Endothelial cell of umbilical vein (primary cell): ENCODE data around the gene PKD1L1.

ENCODE experiments used
- CTCF ChIP-seq, 2 donors: IDR thresholded peaks; 1 replicate in 1 of 2; 2 replicates in 1 of 2; pipeline ENCODE4 v1.5.1; 2011; ENCODE audit warnings: low read length in 2 of 2, mild to moderate bottlenecking in 2 of 2, moderate library complexity in 2 of 2, control low read depth in 1 of 2, inconsistent platforms in 1 of 2, low read depth in 1 of 2; ENCODE audit not compliant: insufficient read depth in 1 of 2; ENCODE audit errors: extremely low read depth in 1 of 2
- EZH2 ChIP-seq: IDR thresholded peaks from 2 replicates; pipeline ENCODE4 v1.6.1; 2012; ENCODE audit warnings: borderline replicate concordance, low read depth, mild to moderate bottlenecking, moderate library complexity, low read length, inconsistent platforms; ENCODE audit not compliant: severe bottlenecking
- FOS ChIP-seq: IDR thresholded peaks from 2 replicates; pipeline ENCODE4 v1.6.1; 2011; ENCODE audit warnings: mild to moderate bottlenecking, low read length, moderate library complexity, borderline replicate concordance; ENCODE audit not compliant: insufficient read depth
- JUN ChIP-seq: IDR thresholded peaks from 2 replicates; pipeline ENCODE4 v1.6.1; 2011; ENCODE audit warnings: borderline replicate concordance, low read depth; ENCODE audit not compliant: insufficient read length, insufficient read depth
- MAX ChIP-seq: IDR thresholded peaks from 2 replicates; pipeline ENCODE4 v1.6.1; 2011; ENCODE audit not compliant: insufficient read depth, insufficient read length
- POLR2A ChIP-seq: IDR thresholded peaks from 2 replicates; pipeline ENCODE4 v1.6.1; 2012; ENCODE audit warnings: low read depth, mild to moderate bottlenecking, control low read depth, low read length
- POLR2AphosphoS5 ChIP-seq: IDR thresholded peaks from 2 replicates; pipeline ENCODE4 v1.6.1; 2012; ENCODE audit warnings: low read depth, mild to moderate bottlenecking, control low read depth, low read length, moderate library complexity; ENCODE audit not compliant: insufficient read depth

GRCh38 chr7:47952224-47952623 lies 4.0 kb upstream of the PKD1L1 start:
- TF ChIP-seq CTCF (IDR thresholded peaks at IDR 0.05; ENCODE audit: extremely low read depth in 1 of 2, insufficient read depth in 1 of 2, low read depth in 1 of 2, low read length in 2 of 2) (no peak), EZH2 (no peak), MAX (no peak), POLR2A (no peak), JUN (no peak), FOS (no peak), POLR2AphosphoS5 (no peak)
